Bronchus fibroblast of lung (primary cell): Measurements from ENCODE around the gene RPS21. TPM values are rescaled to one million over a fixed set of nuclear protein-coding genes. Genes with fewer than 3 reads are reported as not detected.

Source experiments
- total RNA-seq: library from RNA; depleted of rRNA; stranded (reverse); fragments of >200 nt; gene quantifications from 2 replicates; pipeline ENCODE4 v1.2.3, GENCODE V29; 2015

Gene RPS21
- 3,175 and 3,644 TPM in 2 replicates for total RNA-seq

DNA sequence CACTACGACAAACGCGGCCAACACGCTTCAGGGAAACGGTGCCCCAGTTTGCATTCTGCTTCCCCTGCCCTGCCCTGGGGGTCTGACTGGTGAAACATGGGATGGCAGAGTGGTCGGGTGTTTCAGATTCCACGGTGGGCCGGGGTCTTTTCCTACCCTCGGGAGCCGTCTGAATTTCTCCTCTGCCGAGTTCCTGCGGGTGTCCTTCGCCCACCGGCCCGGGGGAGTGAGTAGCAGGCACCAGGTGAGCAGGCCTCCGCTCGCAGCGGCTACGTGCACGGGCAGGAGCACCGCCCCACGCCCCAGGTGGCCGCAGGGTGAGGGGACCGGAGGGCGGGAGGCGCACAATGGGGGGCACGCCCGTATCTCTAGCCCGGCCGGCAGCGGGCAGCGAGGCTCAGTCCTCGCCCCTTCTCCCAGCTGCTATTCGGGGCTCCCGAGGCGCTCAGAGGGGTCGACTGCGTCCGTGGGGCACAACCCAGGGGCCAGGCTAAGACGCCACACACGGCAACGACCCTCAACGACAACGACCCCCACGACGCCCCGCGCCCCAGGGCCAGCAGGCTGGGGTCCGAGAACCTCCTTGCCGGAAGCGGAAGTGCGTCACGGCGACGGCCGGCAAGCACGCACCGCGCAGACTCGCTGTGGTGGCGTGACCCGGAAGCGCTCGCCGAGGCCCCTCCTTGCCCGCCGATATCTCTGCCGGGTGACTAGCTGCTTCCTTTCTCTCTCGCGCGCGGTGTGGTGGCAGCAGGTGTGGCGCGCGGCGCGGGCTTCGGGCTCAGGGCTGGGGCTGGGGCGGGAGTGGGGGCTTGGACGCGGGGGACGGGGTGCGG, at the start of gene RPS21:
Gene RPS21 (plus strand): TSS at position 721 of the 836 bp plus-strand sequence. CDS start 236 bp downstream, outside the sequence.

DNA sequence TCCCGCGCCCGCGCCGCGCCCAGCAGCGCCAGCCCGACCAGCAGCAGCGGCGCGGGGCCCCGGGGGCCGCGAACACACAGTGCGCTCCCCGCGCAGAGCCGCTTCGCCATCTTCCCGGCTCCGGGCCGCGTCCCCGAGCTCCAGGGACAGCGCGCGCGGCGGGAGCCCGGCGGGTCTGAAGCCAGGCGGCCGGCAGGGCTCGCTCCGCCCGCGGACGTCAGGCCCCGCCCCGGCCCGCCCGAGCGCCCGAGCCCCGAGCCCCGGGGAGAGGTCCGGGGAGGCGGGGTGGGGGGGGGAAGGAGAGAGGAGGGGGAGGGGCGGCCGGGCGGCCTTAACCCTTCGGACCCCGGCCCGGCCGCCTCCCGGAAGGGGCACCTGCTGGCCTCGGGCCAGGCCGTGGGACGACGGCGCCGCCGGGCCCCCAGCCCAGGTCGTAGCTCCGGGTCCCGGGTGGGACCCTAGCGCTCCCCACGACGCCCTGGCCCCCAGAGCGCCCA, 19.7 kb upstream of the RPS21 start, which contains the start of gene LAMA5:
Gene LAMA5 (minus strand): TSS at position 177 of the 497 bp plus-strand sequence. CDS start 67 bp downstream, at position 110.

DNA sequence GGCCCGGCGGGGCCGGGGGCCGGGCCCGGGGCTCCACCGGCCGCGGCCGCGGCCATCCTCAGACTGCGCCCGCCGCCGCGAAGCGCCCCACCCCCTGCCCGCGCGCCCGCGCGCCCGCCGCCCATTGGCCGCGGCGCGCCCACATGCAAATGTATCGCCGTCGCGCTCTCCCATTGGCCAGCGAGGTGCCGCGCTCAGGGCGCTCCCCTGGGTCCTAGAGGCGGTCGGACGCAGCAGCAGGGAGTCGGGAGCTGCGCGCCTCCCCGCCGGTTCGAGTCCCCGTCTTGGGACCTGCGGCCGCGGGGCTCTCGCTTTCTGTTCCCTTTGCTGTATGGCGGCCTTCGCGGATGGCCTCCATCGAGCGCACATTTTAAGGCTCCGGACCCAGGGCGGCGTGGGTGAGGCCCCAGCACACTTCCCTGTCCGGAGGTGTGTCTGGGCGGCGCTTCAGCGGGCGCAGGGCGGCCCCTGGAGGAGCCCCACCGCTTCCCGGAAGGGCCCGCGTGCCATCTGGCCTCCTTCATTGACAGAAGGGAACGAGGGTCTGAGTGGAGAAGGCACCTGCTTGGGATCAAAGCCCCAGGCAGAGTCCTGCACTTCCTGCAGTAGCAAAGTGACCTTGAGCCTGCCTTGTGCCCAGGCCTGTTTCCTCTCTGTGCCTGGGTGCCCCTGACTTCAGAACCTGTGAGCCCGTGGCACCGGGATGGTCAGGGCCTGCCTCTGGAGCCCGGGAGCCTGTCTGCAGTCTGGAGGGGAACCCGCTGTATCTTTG, 20.5 kb downstream of the RPS21 start, which contains the start of gene CABLES2:
Gene CABLES2 (minus strand): TSS at position 65 of the 772 bp plus-strand sequence. CDS start 9 bp downstream, at position 56.

DNA sequence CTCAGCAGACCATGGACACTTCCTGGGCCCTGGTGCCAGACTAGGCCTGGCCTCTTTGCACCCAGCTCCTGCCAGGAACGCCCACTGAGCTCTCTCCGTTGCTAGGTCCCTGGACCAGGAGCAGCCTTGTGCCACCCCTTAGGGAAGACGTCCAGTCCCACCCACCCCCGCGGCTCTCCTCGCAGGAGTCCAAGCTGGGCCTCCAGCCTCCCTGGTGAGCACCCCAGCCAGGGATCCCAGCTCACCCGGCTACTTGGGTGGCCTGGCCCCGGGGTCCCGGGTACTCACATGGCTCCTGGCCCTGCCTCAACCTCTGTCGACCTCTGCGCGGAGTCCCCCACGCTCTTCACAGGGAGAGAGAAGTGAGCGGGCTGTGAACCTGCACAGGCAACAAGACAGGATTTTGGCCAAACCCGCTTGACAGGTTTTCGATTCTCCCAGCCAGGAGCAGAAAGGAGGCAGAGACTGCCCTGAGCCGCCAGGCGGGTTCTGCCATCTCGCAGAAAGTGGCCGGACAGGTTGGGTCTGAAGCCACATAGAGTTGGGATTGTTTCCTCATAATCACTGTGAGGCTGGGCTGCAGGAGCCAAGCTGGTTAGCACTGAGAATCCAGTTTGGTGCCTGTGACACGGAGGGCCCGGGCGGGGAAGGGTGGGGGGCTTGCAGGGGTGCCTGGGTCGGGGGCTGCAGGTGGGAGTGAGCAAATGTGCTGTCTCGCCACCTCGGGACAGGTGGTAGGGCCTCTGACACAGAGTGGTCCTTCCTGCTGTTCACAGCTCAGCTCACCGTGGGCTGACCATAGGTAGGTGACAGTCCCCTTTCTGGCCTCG, 40.5 kb downstream of the RPS21 start, which contains the start of gene RBBP8NL:
Gene RBBP8NL (minus strand): TSS at position 368 of the 830 bp plus-strand sequence. CDS start 7,892 bp downstream, outside the sequence.

Other genes starting within 250 kb of the RPS21 start
- 497 and 513 TPM in 2 replicates for gene PSMA7, start 243.7 kb upstream of the RPS21 start, total RNA-seq
- gene SS18L1, start 243.3 kb upstream of the RPS21 start, total RNA-seq, result 6.1 and 6.7 TPM in 2 replicates
- 23.3 and 24.5 TPM in 2 replicates for gene MTG2, start 204.1 kb upstream of the RPS21 start, total RNA-seq
- gene HRH3, start 166.8 kb upstream of the RPS21 start, total RNA-seq, result not detected in 2 replicates
- 11.9 and 14.0 TPM in 2 replicates for gene OSBPL2, start 148.6 kb upstream of the RPS21 start, total RNA-seq
- 192 and 194 TPM in 2 replicates for gene ADRM1, start 84.1 kb upstream of the RPS21 start, total RNA-seq
- 25.7 and 32.1 TPM in 2 replicates for gene LAMA5, start 19.8 kb upstream of the RPS21 start, total RNA-seq
- 5.5 and 5.8 TPM in 2 replicates for gene CABLES2, start 20.2 kb downstream of the RPS21 start, total RNA-seq
- gene RBBP8NL, start 40.4 kb downstream of the RPS21 start, total RNA-seq, result not detected in 2 replicates
- not detected in 2 replicates for gene GATA5, start 88.9 kb downstream of the RPS21 start, total RNA-seq